Lower leg skin (tissue), 4 donors: ENCODE data around the gene DGAT2L6. TPM values are rescaled to one million over a fixed set of nuclear protein-coding genes. Genes with fewer than 3 reads are reported as not detected.
"Not testable (repeated sequence)": the region's sequence is repeated elsewhere in the genome, so short reads cannot be mapped to it uniquely, and the experiment has no call there.

ENCODE experiments used
- DNase-seq, 2 donors: peaks; one replicate each; pipeline ENCODE4 v3.0.0-alpha.2; 2019; ENCODE audit warnings: low spot score in 2 of 2
- H3K4me3 ChIP-seq: fragments of 200-600 bp; sonication (generic); 2 replicates; pipeline ENCODE4 v1.5.1; 2017; ENCODE audit warnings: mild to moderate bottlenecking, low read depth; ENCODE audit not compliant: poor library complexity, severe bottlenecking
- CTCF ChIP-seq, 3 donors: fragments of 450-650 bp; IDR thresholded peaks; one replicate each; pipeline ENCODE4 v1.5.1; 2016; ENCODE audit warnings: antibody characterized with exemption in 3 of 3, mild to moderate bottlenecking in 3 of 3, moderate library complexity in 2 of 3
- POLR2A ChIP-seq, 2 donors: fragments of 450-650 bp; IDR thresholded peaks; one replicate each; pipeline ENCODE4 v1.6.1; 2016 to 2017; ENCODE audit warnings: antibody characterized with exemption in 2 of 2, mild to moderate bottlenecking in 1 of 2, moderate library complexity in 1 of 2
- WGBS, 2 donors: methylation state at CpG; one replicate each; pipeline ENCODE4 v1.1.5; 2018; 5-methylcytosine and 5-hydroxymethylcytosine counted together
- intact Hi-C: fragments of 100-400 bp; cut with DNase I; formaldehyde crosslinking; loops from one replicate; pipeline ENCODE4 v1.15.0; 2023; ENCODE audit warnings: low total_unique reads
- total RNA-seq, 4 donors: library from RNA; depleted of rRNA; stranded (reverse); fragments of >200 nt; gene quantifications; one replicate each; pipeline ENCODE4 v1.1.0, GENCODE V29; 2016

DGAT2L6 gene
- total RNA-seq, 4 donors from 2014 or later = 0.42 to 24.9 (median 12.3) TPM

GRCh38 chrX:70231666-70232065 is 54.4 kb downstream of the DGAT2L6 start:
- 67 to 68% methylated on average over 4 of the region's 4 CpGs for WGBS, 2 donors
- TF ChIP-seq CTCF (IDR thresholded peaks at IDR 0.05) = no peak
- no peak for TF ChIP-seq POLR2A (IDR thresholded peaks at IDR 0.05)
- intact Hi-C loops = no loop called here
- DNase-seq = no peak
- H3K4me3 ChIP-seq = no peak overlapping the region

- TF ChIP-seq POLR2A (IDR thresholded peaks at IDR 0.05) = no peak
- no peak for TF ChIP-seq CTCF (IDR thresholded peaks at IDR 0.05)
- no peak within 1 kb of the TSS for H3K4me3 ChIP-seq
- WGBS, 2 donors = 81 to 94% methylated on average over 3 of the region's 3 CpGs
- intact Hi-C loops = no loop called here
- no peak for DNase-seq
Observed at GRCh38 chrX:70234355-70234754, 57.1 kb downstream of the DGAT2L6 start, which contains the start of gene AWAT1. AWAT1 (plus strand) TSS chrX:70234655; CDS start chrX:70234696, 41 bp downstream.

DNA sequence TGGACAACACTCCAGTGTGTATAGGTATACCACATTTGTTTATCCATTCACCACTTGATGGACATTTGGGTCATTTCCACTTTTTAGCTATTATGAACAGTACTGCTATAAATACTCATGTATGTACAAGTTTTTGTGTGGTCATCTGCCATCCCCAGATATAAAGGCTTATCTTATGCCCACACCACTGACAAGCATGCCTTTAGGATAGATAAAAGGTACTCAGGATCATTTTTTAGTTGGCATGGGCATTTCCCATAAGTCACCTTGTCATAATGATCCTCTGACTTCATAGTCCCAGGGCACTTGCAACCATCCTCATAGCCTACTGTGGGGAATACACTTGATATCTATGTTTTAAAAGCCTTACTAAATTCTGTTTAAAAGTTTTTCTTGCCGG is 63.5 kb downstream of the DGAT2L6 start:
- intact Hi-C loops = no loop called here
- DNase-seq = no peak
- WGBS, 2 donors = 88 to 100% methylated on average over 1 of the region's 1 CpG
- TF ChIP-seq CTCF (IDR thresholded peaks at IDR 0.05) = no peak
- no peak for TF ChIP-seq POLR2A (IDR thresholded peaks at IDR 0.05)
- H3K4me3 ChIP-seq = no peak overlapping the region

- no peak overlapping the region for H3K4me3 ChIP-seq
- intact Hi-C loops = no loop called here
- 82 to 94% methylated on average over 2 of the region's 2 CpGs for WGBS, 2 donors
- no peak for DNase-seq
- TF ChIP-seq POLR2A (IDR thresholded peaks at IDR 0.05) = no peak
- no peak for TF ChIP-seq CTCF (IDR thresholded peaks at IDR 0.05)
Observed at GRCh38 chrX:70241501-70241900, 64.2 kb downstream of the DGAT2L6 start.

- H3K4me3 ChIP-seq, intact Hi-C loops, DNase-seq: not testable (repeated sequence)
- WGBS, 2 donors = 70 to 71% methylated on average over 5 of the region's 5 CpGs
Observed at GRCh38 chrX:70243601-70244000, 66.3 kb downstream of the DGAT2L6 start.

DNA sequence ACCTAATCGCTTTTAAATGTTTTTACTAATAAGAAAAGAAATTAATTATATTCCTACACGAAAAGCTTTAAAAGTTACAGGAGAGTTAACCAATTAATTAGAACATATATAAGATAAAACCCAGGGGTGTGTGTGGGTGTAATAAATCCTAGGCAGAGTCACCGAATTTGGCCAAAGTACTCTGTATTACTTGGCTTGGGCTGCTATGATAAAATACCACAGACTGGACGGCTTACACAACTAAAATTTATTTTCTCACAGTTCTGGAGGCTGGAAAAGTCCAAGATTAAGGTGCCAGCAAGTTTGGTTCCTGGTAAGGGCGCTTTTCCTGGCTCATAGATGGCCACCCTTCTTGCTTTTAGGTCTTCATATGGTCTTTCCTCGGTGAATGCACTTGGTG is 67.6 kb downstream of the DGAT2L6 start:
- no peak overlapping the region for H3K4me3 ChIP-seq
- intact Hi-C loops = no loop called here
- DNase-seq = no peak
- TF ChIP-seq CTCF (IDR thresholded peaks at IDR 0.05) = no peak
- no peak for TF ChIP-seq POLR2A (IDR thresholded peaks at IDR 0.05)
- WGBS, 2 donors = 75 to 82% methylated on average over 6 of the region's 6 CpGs
